NB4 (cell line): Measurements from ENCODE around the gene MAP3K7.

Experiments used
- CTCF ChIP-seq: IDR thresholded peaks from one replicate; pipeline ENCODE4 v1.5.1; 2012; ENCODE audit warnings: low read depth, low read length
- POLR2A ChIP-seq: IDR thresholded peaks from 2 replicates; pipeline ENCODE4 v1.6.1; 2011; ENCODE audit warnings: mild to moderate bottlenecking; ENCODE audit not compliant: insufficient read length; ENCODE audit errors: extremely low read depth

GRCh38 chr6:90479603-90479926 is 107.3 kb downstream of the MAP3K7 start:
- TF ChIP-seq CTCF (no peak), POLR2A (no peak)
